GM12891 (cell line): Measurements from ENCODE around the gene ZNF618.

Experiments
- POLR2A ChIP-seq: IDR thresholded peaks from 2 replicates; pipeline ENCODE4 v1.6.1; 2011; ENCODE audit warnings: low read depth, low read length, control low read depth
- POLR2AphosphoS5 ChIP-seq: IDR thresholded peaks from 2 replicates; pipeline ENCODE4 v1.6.1; 2011; ENCODE audit warnings: low read depth, low read length, control low read depth
- POU2F2 ChIP-seq: IDR thresholded peaks from 2 replicates; pipeline ENCODE4 v1.6.1; 2011; ENCODE audit warnings: low read depth, mild to moderate bottlenecking, control low read depth, low read length, moderate library complexity
- SPI1 ChIP-seq: IDR thresholded peaks from 2 replicates; pipeline ENCODE4 v1.6.1; 2011; ENCODE audit warnings: low read depth, low read length, control low read depth
- TAF1 ChIP-seq: IDR thresholded peaks from 2 replicates; pipeline ENCODE4 v1.6.1; 2011; ENCODE audit warnings: low read depth, low read length, control low read depth

DNA sequence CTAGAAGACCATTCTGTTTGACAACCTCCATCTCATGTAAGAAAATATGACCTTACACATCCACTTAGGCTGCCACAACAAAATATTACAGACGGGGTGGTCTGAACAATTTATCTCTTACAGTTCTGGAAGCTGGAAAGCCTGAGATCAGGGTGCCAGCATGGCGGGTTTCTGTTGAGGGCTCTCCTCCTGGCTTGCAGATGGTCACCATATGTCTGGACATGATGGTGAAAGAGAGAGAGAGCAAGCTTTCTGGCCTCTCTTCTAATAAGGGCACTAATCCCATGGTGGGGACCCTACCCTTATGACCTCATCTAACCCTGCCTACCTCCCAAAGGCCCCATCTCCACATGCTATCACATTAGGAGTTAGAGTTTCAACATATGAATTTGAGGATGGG, 136.0 kb downstream of the ZNF618 start:
- TF ChIP-seq POLR2AphosphoS5 = no peak
- no peak for TF ChIP-seq POLR2A
- no peak for TF ChIP-seq TAF1
- no peak for TF ChIP-seq POU2F2
- TF ChIP-seq SPI1 = no peak
